Activated CD4-positive, alpha-beta T cell treated with anti-CD3 and anti-CD28 coated beads, Interleukin-2, amount 10 ng/mL, durations not matched to agents 7 days and 5 days (primary cell): Measurements from ENCODE around the gene MAD1L1. TPM values are rescaled to one million over a fixed set of nuclear protein-coding genes. Genes with fewer than 3 reads are reported as not detected.

Experiments
- CTCF ChIA-PET: fragments of 350-600 bp; sonication (Branson Sonifier 250); formaldehyde crosslinking; loops from one replicate; lab custom pipeline; 2021; ENCODE audit warnings: antibody characterized with exemption; lab: Charles Lee
- POLR2A ChIA-PET: fragments of 350-600 bp; sonication (Branson Sonifier 250); formaldehyde crosslinking; loops from one replicate; lab custom pipeline; 2021; ENCODE audit warnings: antibody characterized with exemption; lab: Charles Lee
- DNase-seq: peaks from one replicate; pipeline ENCODE4 v3.0.0-alpha.2; 2020
- H3K27ac Mint-ChIP-seq: one replicate; pipeline ENCODE4 v1.8.0; 2021; ENCODE audit warnings: mild to moderate bottlenecking, moderate library complexity, mixed read lengths
- H3K27me3 Mint-ChIP-seq: one replicate; pipeline ENCODE4 v1.8.0; 2021; ENCODE audit warnings: mixed read lengths
- H3K36me3 Mint-ChIP-seq: one replicate; pipeline ENCODE4 v1.8.0; 2021; ENCODE audit warnings: low read depth, mixed read lengths
- H3K4me1 Mint-ChIP-seq: one replicate; pipeline ENCODE4 v1.8.0; 2021; ENCODE audit warnings: mixed read lengths
- H3K4me3 Mint-ChIP-seq: one replicate; pipeline ENCODE4 v1.8.0; 2021; ENCODE audit warnings: mild to moderate bottlenecking, moderate library complexity, mixed read lengths
- H3K9me3 Mint-ChIP-seq: one replicate; pipeline ENCODE4 v1.8.0; 2021; ENCODE audit warnings: mixed read lengths
- total RNA-seq, 2 experiments: library from RNA; stranded (reverse); gene quantifications; one replicate each; pipeline ENCODE4 v1.2.3, GENCODE V29; 2021

The MAD1L1 gene
- total RNA-seq, 2 experiments from 2014 or later, result 125 to 127 TPM

DNA sequence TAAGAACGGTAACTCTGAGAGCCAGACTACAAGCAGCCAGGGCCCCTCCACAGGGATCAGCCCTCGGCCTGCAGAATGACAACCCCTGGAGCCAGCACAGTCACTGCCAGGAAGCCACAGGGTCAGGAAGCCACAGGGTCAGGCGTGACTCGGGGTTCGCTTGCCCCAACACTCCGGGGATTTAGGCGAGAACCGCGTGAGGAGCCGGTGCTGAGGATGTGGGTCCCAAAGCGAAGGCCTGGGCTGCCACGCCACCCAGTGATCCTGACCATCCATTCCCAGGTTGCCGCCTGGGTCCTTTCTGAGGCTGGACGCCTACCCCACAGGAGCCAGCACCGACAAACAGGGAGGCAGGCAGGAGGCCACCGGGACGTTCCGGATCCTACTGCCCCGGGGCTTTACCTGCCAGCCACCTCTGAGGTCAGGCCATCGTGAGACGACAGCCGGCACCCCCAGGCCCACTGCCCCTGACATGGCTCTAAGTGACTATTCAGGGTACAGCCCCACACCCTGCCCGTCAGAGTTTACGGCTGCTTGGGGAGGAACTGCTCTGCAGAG lies 334.0 kb downstream of the MAD1L1 start:
- Mint-ChIP-seq H3K27me3 (no peaks in the 10 kb centered on the region), H3K36me3 (peaks cover 3% of the 10 kb centered on the region), H3K27ac (no peak overlapping the region), H3K4me1 (peaks cover 10% of the 10 kb centered on the region), H3K4me3 (no peak overlapping the region), H3K9me3 (no peaks in the 10 kb centered on the region)
- CTCF ChIA-PET, result no interaction called here
- POLR2A ChIA-PET, result no interaction called here
- DNase-seq, result no peak

DNA sequence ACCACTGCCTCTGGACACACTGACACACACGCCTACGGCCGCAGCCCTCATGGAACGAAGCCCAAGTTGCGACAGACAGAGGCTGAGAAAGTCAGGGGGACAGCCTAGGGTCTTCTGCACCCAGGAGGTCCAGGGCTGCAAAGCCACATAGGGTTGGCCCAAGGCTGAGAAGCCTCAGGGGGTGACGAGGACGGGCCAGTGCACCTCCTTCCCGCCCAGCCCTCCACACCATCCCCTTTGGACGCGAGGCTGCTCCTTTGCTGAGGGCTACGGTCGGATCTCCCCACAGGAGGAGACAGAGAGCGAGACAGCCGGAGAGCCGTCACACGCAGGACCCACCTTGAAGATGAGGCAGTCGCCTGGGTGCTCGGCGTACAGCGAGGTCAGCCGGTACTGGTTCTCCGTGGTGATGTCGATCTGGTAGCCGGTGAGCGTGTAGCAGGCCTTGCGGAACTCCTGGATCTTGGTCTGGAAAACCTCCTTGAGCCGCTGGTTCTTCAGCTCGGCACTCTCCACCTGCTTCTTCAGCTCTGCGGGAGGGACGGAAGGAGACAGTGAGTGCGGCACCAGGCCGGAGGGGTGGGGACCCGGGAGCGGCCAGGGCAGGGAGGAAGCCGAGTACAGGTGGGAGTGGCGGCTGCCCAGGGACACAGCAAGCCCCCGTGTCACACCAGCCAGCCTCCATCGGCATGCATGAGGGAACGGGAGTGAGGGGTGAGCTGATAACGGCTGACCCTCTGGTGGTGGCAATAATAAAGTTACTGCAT lies 334.7 kb downstream of the MAD1L1 start:
- H3K27me3 Mint-ChIP-seq, result no peaks in the 10 kb centered on the region
- peaks cover 3% of the 10 kb centered on the region for H3K36me3 Mint-ChIP-seq
- peaks cover 10% of the 10 kb centered on the region for H3K4me1 Mint-ChIP-seq
- ChIA-PET POLR2A (no interaction called here), CTCF (no interaction called here)
- H3K9me3 Mint-ChIP-seq, result no peaks in the 10 kb centered on the region
- H3K4me3 Mint-ChIP-seq, result no peak overlapping the region
- no peak for DNase-seq
- no peak overlapping the region for H3K27ac Mint-ChIP-seq

DNA sequence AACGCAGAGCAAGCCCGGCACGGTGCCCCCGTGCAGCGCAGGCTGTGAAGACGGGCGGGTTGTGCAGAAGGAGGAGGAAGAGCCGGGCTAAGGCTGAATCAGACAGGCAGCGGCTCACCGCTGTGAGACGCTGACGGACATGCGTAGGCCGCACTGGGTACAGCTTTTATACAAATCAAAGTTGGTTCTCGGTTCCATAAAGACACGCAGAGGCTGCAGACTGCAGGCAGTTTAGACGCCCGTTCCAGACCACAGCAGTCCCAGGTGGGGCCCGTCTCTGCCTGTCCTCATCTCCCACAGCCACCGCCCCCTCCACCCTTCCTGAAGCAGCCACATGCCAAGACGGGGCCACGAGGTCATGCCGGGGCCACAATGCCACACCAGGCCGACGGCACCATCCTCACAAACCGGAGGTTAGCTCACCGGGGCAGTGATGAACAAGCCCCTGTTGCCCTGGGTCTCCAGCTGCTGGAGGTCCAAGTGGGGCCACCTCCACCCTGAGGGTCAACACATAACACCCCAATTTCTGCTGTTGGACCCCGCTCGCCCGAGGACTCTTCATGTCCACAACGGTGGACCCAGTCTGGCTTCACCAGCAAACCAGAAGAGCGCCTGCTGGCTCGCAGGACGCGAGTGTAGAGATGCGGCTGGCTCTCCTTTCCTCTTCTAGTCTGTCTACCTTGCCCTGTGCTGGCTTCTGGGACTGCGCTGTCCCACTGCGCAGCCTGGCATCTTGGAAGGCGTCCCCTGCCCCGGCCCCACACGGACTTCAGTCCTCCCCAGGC lies 335.5 kb downstream of the MAD1L1 start:
- no peak for DNase-seq
- peak overlapping the region; percentile 31 for H3K27ac Mint-ChIP-seq
- POLR2A ChIA-PET, result no interaction called here
- CTCF ChIA-PET, result no interaction called here
- no peak overlapping the region for H3K4me3 Mint-ChIP-seq
- no peaks in the 10 kb centered on the region for H3K27me3 Mint-ChIP-seq
- peaks cover 10% of the 10 kb centered on the region for H3K4me1 Mint-ChIP-seq
- no peaks in the 10 kb centered on the region for H3K9me3 Mint-ChIP-seq
- peaks cover 3% of the 10 kb centered on the region for H3K36me3 Mint-ChIP-seq

DNA sequence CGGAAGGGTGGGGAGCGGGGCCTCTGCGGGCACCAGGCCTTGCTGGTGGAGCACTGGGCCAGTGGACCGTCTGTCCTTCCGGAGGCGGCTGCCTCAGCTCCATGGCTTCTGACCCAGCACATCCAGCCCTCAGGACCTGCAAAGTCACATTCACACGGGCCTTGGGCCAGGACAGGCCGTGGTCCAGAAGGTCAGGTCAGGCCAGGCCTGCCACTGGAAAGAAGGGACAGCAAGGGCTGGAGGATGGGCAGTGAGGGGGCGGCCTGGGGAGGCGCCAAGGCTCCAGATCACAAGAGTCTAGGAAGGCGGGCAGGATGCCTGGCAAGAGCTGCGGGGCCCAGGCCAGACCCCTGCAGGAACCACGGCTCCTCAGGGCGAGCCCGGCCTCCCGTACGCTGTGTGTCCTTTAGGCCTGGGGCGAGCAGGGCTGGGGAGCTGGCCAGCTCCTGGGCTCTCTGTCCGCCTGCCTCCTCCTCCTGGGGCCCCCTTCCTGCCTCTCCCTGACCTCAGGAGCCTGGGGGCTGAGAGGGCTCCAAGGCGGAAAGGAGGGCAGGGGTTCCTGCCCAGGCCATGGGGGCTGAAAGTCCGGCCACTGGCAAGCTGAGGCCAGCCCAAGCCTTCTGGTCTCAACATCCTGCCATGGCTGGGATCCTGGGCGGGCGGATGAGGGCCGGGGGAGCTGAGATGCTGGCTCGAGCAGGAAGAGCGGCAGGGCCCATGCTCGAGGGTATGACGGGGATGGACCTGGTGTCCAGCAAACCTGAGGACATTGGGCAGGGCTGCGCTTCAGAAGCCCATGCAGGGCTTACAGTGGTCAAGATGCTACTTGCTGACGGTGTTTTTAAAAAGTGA lies 336.9 kb downstream of the MAD1L1 start:
- CTCF ChIA-PET, result no interaction called here
- H3K9me3 Mint-ChIP-seq, result no peaks in the 10 kb centered on the region
- H3K27ac Mint-ChIP-seq, result peak overlapping the region; percentile 13
- DNase-seq, result no peak
- H3K36me3 Mint-ChIP-seq, result peaks cover 3% of the 10 kb centered on the region
- H3K4me1 Mint-ChIP-seq, result peaks cover 10% of the 10 kb centered on the region
- no peak overlapping the region for H3K4me3 Mint-ChIP-seq
- no peaks in the 10 kb centered on the region for H3K27me3 Mint-ChIP-seq
- POLR2A ChIA-PET, result no interaction called here

DNA sequence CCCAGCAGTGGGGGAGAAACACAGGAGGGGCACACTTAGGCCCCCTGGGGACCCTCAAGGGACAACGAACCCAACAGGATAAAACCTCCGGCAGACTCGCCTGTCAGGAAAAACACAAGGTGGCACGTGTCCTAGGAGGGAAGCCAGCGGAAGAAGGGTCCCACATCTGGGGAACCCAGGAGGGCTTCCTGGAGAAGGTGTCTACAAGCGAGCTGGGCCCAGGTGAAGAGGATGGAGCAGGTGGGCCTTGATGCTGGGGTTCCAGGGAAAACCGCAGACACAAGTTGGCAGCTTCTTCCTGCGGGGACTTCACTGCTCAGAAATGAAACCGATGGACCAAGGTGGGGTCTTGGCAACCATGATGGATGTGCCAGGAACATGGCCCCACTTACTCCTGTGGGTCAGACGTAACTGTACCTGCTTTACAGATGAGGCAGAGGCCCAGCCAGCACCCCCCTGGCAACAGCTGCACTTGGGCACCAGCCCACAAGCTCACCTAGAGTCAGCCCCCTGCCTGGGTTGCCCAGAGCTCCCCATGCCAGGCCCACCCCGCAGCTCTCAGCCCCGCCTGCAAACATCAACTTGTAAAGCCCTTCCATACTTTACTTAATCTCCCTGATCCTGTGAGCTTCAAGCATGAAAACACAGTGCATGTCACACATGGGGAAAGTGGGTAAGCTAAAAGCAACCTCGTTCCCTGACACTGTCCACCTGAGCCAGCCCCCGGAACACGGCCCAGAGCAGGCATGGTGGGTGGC lies 337.7 kb downstream of the MAD1L1 start:
- H3K27me3 Mint-ChIP-seq, result no peaks in the 10 kb centered on the region
- CTCF ChIA-PET, result no interaction called here
- H3K36me3 Mint-ChIP-seq, result peaks cover 6% of the 10 kb centered on the region
- peaks cover 15% of the 10 kb centered on the region for H3K4me1 Mint-ChIP-seq
- DNase-seq, result no peak
- no peak overlapping the region for H3K4me3 Mint-ChIP-seq
- H3K27ac Mint-ChIP-seq, result peak overlapping the region; percentile 13
- no peaks in the 10 kb centered on the region for H3K9me3 Mint-ChIP-seq
- POLR2A ChIA-PET, result no interaction called here

DNA sequence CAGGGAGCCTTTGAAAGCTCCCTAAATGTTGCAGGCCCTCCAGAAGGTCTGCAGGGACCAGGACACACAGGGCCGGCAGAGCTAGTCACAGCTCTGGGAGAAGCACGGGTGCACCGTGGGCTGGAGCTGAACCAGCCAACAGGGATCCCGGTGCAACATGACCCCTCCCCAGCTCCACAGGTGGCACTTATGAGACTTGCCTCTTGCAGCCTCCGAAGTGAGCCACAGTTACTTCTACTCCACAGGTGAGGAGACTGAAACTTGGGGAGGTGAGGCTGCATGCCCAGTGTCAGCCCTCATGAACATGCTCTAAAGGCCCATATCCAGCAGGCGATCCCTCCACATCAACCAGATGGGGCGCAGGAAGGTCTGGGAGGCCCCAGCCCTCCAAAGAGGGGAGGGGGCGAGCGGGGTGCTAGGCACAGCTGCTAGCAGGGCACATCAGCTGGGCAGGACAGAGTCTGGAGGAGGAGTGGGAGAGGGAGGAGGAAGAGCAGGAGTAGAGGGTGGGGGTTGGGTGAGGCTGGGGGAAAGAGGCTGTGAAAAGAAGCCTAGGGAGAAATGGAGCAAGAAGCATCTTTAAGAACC lies 338.3 kb downstream of the MAD1L1 start:
- DNase-seq, result no peak
- no peak overlapping the region for H3K4me3 Mint-ChIP-seq
- no peaks in the 10 kb centered on the region for H3K27me3 Mint-ChIP-seq
- peaks cover 8% of the 10 kb centered on the region for H3K36me3 Mint-ChIP-seq
- ChIA-PET CTCF (interaction anchor here (0.8 to 1.0 kb wide), 2 partner anchors 177 to 251 kb away, joined by 3 to 4 read pairs; no protein-coding TSS in a partner anchor), POLR2A (no interaction called here)
- no peaks in the 10 kb centered on the region for H3K9me3 Mint-ChIP-seq
- no peak overlapping the region for H3K27ac Mint-ChIP-seq
- peaks cover 22% of the 10 kb centered on the region for H3K4me1 Mint-ChIP-seq

DNA sequence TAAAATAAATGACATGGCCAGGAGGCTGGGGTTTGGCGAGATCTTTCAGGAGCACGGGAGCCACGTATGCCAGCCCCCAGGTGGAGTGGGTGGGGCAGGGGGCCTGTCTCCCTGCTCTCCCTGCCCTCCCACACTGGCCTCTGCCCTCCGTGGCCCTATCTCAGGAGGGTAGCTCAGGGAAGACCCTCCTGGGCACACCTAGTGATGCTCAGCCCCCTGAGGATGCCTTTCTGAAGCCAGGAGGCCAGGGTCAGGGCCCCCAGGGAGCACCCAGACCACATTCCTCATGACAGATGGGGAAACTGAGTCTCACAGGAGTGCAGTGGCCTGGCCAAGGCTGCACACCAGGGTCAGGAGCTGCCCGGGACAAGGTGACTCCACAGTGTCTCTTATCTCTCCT lies 339.3 kb downstream of the MAD1L1 start:
- H3K27me3 Mint-ChIP-seq, result no peaks in the 10 kb centered on the region
- H3K4me3 Mint-ChIP-seq, result no peak overlapping the region
- ChIA-PET CTCF (interaction anchor here (0.8 to 1.0 kb wide), 3 partner anchors 10 to 252 kb away, joined by 3 to 4 read pairs (median 3); no protein-coding TSS in a partner anchor), POLR2A (no interaction called here)
- DNase-seq, result no peak
- H3K27ac Mint-ChIP-seq, result no peak overlapping the region
- peaks cover 13% of the 10 kb centered on the region for H3K36me3 Mint-ChIP-seq
- peaks cover 29% of the 10 kb centered on the region for H3K4me1 Mint-ChIP-seq
- peaks cover 3% of the 10 kb centered on the region for H3K9me3 Mint-ChIP-seq

DNA sequence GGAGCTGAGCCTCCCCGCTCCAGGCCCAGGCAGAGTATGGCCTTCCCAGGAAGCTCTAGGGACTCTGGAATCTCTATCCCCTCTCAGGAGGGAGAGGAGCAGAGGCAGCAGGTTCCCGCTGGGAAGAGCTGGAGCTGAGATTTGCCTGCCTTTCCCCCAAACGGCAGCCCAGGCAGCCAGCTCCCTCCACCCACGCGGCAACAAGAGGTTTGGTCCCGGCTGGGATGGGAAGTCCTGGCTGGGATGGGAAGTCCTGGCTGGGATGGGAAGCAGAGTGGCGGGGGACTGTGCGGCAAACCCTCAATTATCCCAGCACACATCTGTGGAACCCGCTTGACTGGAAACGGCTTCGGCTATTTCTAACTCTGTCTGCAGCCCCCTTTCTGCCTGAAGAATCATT lies 339.7 kb downstream of the MAD1L1 start:
- peaks cover 32% of the 10 kb centered on the region for H3K4me1 Mint-ChIP-seq
- CTCF ChIA-PET, result interaction anchor here (1.0 kb wide), 1 partner anchor 10 kb away, joined by 3 read pairs; no protein-coding TSS in a partner anchor

DNA sequence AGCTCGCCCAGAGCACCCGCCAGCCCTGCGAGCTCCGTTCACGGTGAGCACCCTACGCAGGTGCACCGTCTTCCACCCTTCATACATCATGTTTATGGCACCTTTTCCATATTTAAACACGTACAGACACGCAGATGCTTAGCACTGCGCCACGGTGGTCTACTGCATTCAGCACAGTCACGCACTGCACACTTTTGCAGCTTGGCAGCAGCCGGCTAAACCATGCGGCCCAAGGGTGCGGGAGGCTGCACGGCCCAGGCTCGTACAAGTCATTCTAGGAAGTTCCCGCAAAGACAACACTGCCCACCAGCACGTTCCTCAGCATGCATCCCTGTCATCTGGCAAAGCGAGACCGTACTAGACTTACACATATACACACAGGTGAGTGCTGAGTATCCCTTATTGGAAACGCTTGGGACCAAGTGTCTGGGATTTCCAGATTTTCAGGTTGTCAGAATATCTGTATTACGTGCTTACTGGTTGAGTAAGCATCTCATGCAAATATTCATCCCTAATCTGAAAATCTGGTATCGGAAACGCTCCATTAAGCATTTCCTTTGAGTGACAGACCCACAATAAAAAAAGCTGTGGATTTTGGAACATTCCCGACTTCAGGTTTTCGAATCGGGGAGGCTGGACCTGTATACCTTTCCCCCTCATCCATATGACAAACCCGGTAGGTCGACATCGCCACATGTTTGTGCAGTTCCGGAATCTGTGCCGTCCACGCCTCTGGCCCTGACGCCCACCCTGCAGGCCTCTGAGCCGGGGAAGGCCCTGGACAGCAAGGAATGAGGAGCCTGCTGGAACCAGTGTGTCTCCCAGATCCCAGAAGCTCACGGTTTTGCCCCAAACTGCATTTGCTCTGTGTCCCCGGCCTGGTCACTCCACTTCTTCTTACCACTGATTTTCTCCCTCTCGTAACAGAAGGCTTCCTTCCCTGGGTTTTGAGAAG lies 340.5 kb downstream of the MAD1L1 start:
- peaks cover 32% of the 10 kb centered on the region for H3K4me1 Mint-ChIP-seq
- CTCF ChIA-PET, result interaction anchor here (1.1 kb wide), 1 partner anchor 9 kb away, joined by 3 read pairs; no protein-coding TSS in a partner anchor
- no peak overlapping the region for H3K27ac Mint-ChIP-seq
- H3K36me3 Mint-ChIP-seq, result peaks cover 25% of the 10 kb centered on the region
- no peaks in the 10 kb centered on the region for H3K27me3 Mint-ChIP-seq
- peaks cover 10% of the 10 kb centered on the region for H3K9me3 Mint-ChIP-seq
- DNase-seq, result no peak
- no peak overlapping the region for H3K4me3 Mint-ChIP-seq
- POLR2A ChIA-PET, result no interaction called here

More for the DNA sequence above, 339.7 kb downstream of the MAD1L1 start:
- no peak overlapping the region for H3K4me3 Mint-ChIP-seq
- DNase-seq, result no peak
- H3K27ac Mint-ChIP-seq, result no peak overlapping the region
- H3K36me3 Mint-ChIP-seq, result peaks cover 17% of the 10 kb centered on the region
- POLR2A ChIA-PET, result no interaction called here
- no peaks in the 10 kb centered on the region for H3K27me3 Mint-ChIP-seq
- H3K9me3 Mint-ChIP-seq, result peaks cover 7% of the 10 kb centered on the region

DNA sequence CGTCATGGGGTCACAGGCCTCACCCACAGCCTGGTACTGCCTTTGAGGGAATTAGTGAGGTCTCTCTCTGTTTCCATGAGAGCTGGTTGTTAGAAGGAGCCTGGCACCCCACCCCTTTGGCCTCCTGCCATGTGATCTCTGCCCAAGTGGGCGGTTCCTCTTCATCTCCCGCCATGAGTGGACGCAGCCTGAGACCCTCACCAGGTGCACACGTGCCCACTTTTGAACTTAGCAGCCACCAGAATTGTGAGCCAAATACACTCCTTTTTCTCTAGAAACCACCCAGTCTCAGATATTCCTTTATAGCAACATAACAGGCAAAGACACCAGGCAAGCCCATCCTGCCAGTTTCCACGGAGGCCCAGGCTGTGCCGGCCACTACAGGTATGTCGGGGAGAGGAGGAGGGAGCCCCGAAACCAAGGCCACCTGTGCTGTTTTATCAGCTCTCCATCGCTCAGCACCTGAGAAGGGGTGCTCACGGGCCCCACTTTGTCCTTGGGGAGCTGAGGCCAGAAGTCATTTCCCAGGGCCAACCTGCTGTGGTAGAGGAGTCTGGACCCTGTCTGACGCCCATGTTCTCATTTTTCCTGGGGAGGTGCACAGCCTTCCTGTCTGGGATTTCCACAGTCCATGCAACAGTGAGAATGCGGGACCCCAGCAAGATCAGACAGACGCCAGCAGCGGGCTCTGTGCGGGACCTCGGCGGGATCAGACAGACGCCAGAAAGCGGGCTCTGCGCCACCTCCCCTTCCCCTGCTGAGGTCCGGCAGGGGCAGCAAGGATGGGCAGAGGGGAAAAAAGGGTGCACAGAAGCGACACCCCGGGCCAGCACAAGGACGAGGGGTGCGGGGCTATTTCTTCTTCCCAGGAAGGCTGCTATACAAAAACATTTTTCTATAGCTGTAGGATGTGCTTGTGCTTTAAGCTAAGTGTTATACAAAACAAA lies 342.2 kb downstream of the MAD1L1 start:
- H3K4me3 Mint-ChIP-seq, result no peak overlapping the region
- DNase-seq, result no peak
- H3K9me3 Mint-ChIP-seq, result peaks cover 10% of the 10 kb centered on the region
- ChIA-PET CTCF (interaction anchor here (1.1 to 1.5 kb wide), 2 partner anchors 8 to 32 kb away, joined by 3 read pairs; no protein-coding TSS in a partner anchor), POLR2A (no interaction called here)
- peaks cover 33% of the 10 kb centered on the region for H3K36me3 Mint-ChIP-seq
- no peaks in the 10 kb centered on the region for H3K27me3 Mint-ChIP-seq
- peak overlapping the region; percentile 57 for H3K27ac Mint-ChIP-seq
- peaks cover 26% of the 10 kb centered on the region for H3K4me1 Mint-ChIP-seq
